ENCODE data around the gene ZSCAN12. TPM values are rescaled to one million over a fixed set of nuclear protein-coding genes. Genes with fewer than 3 reads are reported as not detected.

The ZSCAN12 gene
- total RNA-seq, 1 donor from 2014 or later: 14.0 TPM

DNA sequence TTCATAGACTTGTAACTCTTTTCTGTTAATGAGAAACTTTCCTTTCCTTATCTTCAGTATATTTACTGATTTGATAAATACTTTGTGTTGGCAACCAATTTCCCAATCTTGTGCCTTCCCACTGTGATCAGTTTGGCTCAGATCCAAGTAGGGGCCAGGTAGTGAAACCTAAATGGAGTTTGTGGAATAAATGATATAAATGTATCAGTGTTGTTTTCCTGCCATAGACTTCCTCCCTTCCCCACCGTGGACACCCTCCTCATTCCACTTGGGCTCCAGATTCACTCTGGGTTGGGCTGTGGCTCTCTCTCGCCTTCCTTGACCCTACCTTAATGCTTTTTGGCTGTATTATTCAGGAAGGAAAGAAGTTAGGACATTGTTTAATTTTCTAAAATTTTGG is 48.5 kb downstream of the ZSCAN12 start:
- H3K9me3 Mint-ChIP-seq: no peaks in the 10 kb centered on the region
- peaks cover 14% of the 10 kb centered on the region for H3K27me3 Mint-ChIP-seq (ENCODE audit: low read depth)
- H3K4me3 Mint-ChIP-seq: peak overlapping the region; percentile 90
- no peak for DNase-seq (ENCODE audit: low spot score in 2 of 2, unreplicated experiment in 2 of 2)
- H3K27ac Mint-ChIP-seq: peak overlapping the region; percentile 90
- H3K36me3 Mint-ChIP-seq: no peaks in the 10 kb centered on the region
- H3K4me1 Mint-ChIP-seq: peaks cover 31% of the 10 kb centered on the region
- no peak for TF ChIP-seq CTCF (IDR thresholded peaks at IDR 0.05; ENCODE audit: unreplicated experiment)

DNA sequence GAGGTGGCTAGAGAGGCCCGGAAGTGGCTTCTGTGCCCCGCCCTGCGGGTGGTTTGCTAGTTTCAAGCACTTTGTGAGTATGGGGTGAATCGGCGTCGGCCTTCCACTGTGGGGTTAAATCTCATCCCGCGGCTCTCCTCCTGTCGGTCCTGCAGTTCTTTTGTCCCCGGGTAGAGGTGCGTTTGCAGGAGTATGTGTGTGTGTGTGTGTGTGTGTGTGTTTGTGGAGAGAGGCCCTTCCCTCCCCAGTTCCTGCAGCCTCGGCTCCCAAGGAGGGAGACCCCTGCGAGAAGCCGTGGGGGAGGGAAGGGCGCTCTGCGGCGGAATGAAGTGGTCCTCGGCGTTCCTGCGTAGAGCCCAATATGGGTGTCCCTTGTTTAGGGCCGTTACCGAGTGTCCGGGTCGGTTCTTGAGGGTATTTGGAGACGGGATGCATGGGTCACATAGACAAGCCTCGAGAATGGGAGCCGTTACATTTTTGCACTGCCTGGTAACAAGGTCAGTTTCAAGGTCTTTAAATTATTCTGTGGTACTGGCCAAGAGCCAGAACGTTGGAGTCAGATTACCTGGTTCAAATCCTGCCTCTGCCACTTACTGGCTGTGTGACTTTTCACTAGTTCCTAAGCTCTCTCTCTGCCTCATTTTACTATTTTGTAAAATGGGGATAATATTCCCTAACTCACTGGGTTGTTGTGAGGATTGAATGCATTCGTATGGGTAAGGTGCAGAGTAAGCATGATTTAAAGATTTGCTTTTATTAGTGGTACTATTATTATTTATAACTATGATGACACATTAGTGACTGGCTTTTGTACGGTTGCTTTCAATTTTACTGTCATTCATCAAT is 49.4 kb downstream of the ZSCAN12 start, which contains the start of gene ZKSCAN3:
Gene ZKSCAN3, plus strand, starts transcription at position 56 of the 846 bp plus-strand sequence. CDS start 9,640 bp downstream, outside the sequence.
- no peak for TF ChIP-seq CTCF (IDR thresholded peaks at IDR 0.05; ENCODE audit: unreplicated experiment)
- DNase-seq (ENCODE audit: low spot score in 2 of 2, unreplicated experiment in 2 of 2): peak; percentile 66 to 74
- Mint-ChIP-seq H3K4me3 (peak within 1 kb of the TSS; percentile 90), H3K27ac (peak within 1 kb of the TSS; percentile 90), H3K9me3 (no peaks in the 10 kb centered on the region), H3K27me3 (ENCODE audit: low read depth) (peaks cover 24% of the 10 kb centered on the region), H3K4me1 (peaks cover 24% of the 10 kb centered on the region), H3K36me3 (no peaks in the 10 kb centered on the region)

DNA sequence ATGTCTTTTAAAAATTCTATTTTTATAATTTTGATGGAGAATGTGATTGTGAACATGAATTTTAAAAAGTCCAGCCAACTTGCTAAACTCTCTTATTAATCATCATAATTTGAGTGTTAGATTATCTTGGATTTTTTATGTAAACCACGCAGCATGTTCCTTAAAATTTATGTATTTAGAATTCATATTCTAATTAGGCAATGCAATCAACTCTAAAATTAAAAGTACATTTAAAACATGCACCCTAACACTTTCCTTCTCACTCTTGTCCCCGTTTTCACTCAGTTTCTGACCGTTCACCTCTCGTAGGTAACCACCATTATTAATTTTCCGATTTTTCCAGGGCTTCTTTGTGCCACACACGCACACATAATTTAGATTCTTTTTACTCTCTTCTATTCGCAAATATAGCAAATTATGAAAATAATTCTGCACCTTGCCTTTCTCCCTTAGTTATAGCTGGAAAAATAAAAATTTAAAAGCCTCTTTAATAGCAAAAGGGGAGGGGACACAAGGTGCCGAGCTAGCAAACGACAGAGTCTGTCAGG is 50.1 kb downstream of the ZSCAN12 start:
- peaks cover 30% of the 10 kb centered on the region for H3K27me3 Mint-ChIP-seq (ENCODE audit: low read depth)
- peaks cover 24% of the 10 kb centered on the region for H3K4me1 Mint-ChIP-seq
- DNase-seq (ENCODE audit: low spot score in 2 of 2, unreplicated experiment in 2 of 2): no peak
- no peaks in the 10 kb centered on the region for H3K9me3 Mint-ChIP-seq
- TF ChIP-seq CTCF (IDR thresholded peaks at IDR 0.05; ENCODE audit: unreplicated experiment): no peak
- peak overlapping the region; percentile 90 for H3K4me3 Mint-ChIP-seq
- peak overlapping the region; percentile 90 for H3K27ac Mint-ChIP-seq
- H3K36me3 Mint-ChIP-seq: no peaks in the 10 kb centered on the region

GRCh38 chr6:28347119-28347518 is 52.4 kb downstream of the ZSCAN12 start:
- no peak for DNase-seq (ENCODE audit: low spot score in 2 of 2, unreplicated experiment in 2 of 2)
- H3K27me3 Mint-ChIP-seq (ENCODE audit: low read depth): peaks cover 35% of the 10 kb centered on the region
- TF ChIP-seq CTCF (IDR thresholded peaks at IDR 0.05; ENCODE audit: unreplicated experiment): no peak
- no peak overlapping the region for H3K27ac Mint-ChIP-seq
- H3K4me3 Mint-ChIP-seq: no peak overlapping the region
- H3K36me3 Mint-ChIP-seq: no peaks in the 10 kb centered on the region
- H3K9me3 Mint-ChIP-seq: no peaks in the 10 kb centered on the region
- H3K4me1 Mint-ChIP-seq: peaks cover 24% of the 10 kb centered on the region

DNA sequence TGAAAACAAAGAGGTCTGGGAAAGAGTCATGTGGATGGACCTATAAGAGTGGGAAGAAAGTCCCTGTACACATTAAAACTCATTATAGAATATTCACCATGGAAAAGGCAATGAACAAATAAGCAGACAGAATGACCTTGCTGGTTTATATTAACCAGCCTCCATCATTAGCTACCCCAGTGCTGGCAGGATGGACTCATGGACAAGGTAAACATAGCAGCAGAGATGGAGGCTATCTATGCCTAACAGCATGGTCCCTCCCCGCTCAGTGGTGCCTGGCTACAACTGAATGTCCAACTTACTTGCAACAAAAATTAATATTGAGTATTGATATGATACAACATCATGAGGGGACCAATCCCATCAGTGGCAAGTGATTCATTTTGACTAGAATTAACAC is 54.3 kb downstream of the ZSCAN12 start:
- DNase-seq (ENCODE audit: low spot score in 2 of 2, unreplicated experiment in 2 of 2): no peak
- H3K27me3 Mint-ChIP-seq (ENCODE audit: low read depth): peaks cover 35% of the 10 kb centered on the region
- no peak for TF ChIP-seq CTCF (IDR thresholded peaks at IDR 0.05; ENCODE audit: unreplicated experiment)

More for the DNA sequence above, 54.3 kb downstream of the ZSCAN12 start:
- no peak overlapping the region for H3K4me3 Mint-ChIP-seq
- peaks cover 7% of the 10 kb centered on the region for H3K4me1 Mint-ChIP-seq
- H3K9me3 Mint-ChIP-seq: peaks cover 3% of the 10 kb centered on the region
- peaks cover 3% of the 10 kb centered on the region for H3K36me3 Mint-ChIP-seq
- no peak overlapping the region for H3K27ac Mint-ChIP-seq
